Kidney epithelial cell (primary cell): ENCODE results near the gene TMEM143. TPM values are rescaled to one million over a fixed set of nuclear protein-coding genes. Genes with fewer than 3 reads are reported as not detected.
A peak's percentile ranks its signal among the peaks of the same experiment; 100 is the strongest.

Experiments used
- DNase-seq: peaks from one replicate; pipeline ENCODE4 v3.0.0-alpha.2; 2010; ENCODE audit warnings: low read depth
- H3K27me3 ChIP-seq: 2 replicates; pipeline ENCODE4 v1.6.0; 2011; ENCODE audit warnings: low read length; ENCODE audit not compliant: control insufficient read depth, insufficient read depth
- H3K36me3 ChIP-seq: 2 replicates; pipeline ENCODE4 v1.5.1; 2011; ENCODE audit warnings: low read length; ENCODE audit not compliant: control insufficient read depth, insufficient read depth
- H3K4me3 ChIP-seq: 2 replicates; pipeline ENCODE4 v1.5.1; 2011; ENCODE audit warnings: low read depth, mild to moderate bottlenecking, control low read depth, low read length
- CTCF ChIP-seq: IDR thresholded peaks from 2 replicates; pipeline ENCODE4 v1.5.1; 2011; ENCODE audit warnings: mild to moderate bottlenecking, moderate library complexity, low read length, control low read depth, inconsistent platforms; ENCODE audit not compliant: insufficient read depth, poor library complexity, severe bottlenecking
- total RNA-seq: library from RNA; depleted of rRNA; stranded (reverse); fragments of >200 nt; gene quantifications from 2 replicates; pipeline ENCODE4 v1.2.3, GENCODE V29; 2015

Gene TMEM143
- 4.4 and 5.8 TPM in 2 replicates for total RNA-seq

- Histone ChIP-seq H3K4me3 (peak within 1 kb of the TSS; percentile 47), H3K27me3 (no peaks in the 10 kb centered on the region), H3K36me3 (no peaks in the 10 kb centered on the region)
- DNase-seq = peak; percentile 97
- TF ChIP-seq CTCF = no peak
Measured at GRCh38 chr19:48363810-48364597, at the start of gene TMEM143, which contains the start of gene SYNGR4. TMEM143 (minus strand) TSS chr19:48363940; CDS start chr19:48363920, 20 bp downstream. SYNGR4 (plus strand) TSS chr19:48364367; CDS start chr19:48365843, 1,476 bp downstream.

- no peaks in the 10 kb centered on the region for H3K36me3 ChIP-seq
- TF ChIP-seq CTCF = no peak
- DNase-seq = no peak
- H3K27me3 ChIP-seq = no peaks in the 10 kb centered on the region
- H3K4me3 ChIP-seq = no peak overlapping the region
Measured at GRCh38 chr19:48405850-48406249, 42.1 kb upstream of the TMEM143 start.

- DNase-seq = no peak
- Histone ChIP-seq H3K36me3 (no peaks in the 10 kb centered on the region), H3K27me3 (no peaks in the 10 kb centered on the region), H3K4me3 (no peak overlapping the region)
- TF ChIP-seq CTCF = no peak
Measured at GRCh38 chr19:48405010-48405659, 41.4 kb upstream of the TMEM143 start.

- H3K4me3 ChIP-seq = no peak overlapping the region
- TF ChIP-seq CTCF = no peak
- H3K27me3 ChIP-seq = no peaks in the 10 kb centered on the region
- H3K36me3 ChIP-seq = no peaks in the 10 kb centered on the region
- no peak for DNase-seq
Measured at GRCh38 chr19:48403606-48404005, 39.9 kb upstream of the TMEM143 start.

- no peak for TF ChIP-seq CTCF
- Histone ChIP-seq H3K36me3 (no peaks in the 10 kb centered on the region), H3K4me3 (no peak overlapping the region), H3K27me3 (peaks cover 13% of the 10 kb centered on the region)
- DNase-seq = no peak
Measured at GRCh38 chr19:48401287-48401686, 37.5 kb upstream of the TMEM143 start.
